GM23338 (cell line): Measurements from ENCODE around the gene CACNA1B. TPM values are rescaled to one million over a fixed set of nuclear protein-coding genes. Genes with fewer than 3 reads are reported as not detected.
A peak's percentile ranks its signal among the peaks of the same experiment; 100 is the strongest.
"Not testable (repeated sequence)": the region's sequence is repeated elsewhere in the genome, so short reads cannot be mapped to it uniquely, and the experiment has no call there.

ENCODE experiments used
- ATAC-seq: fragments of 200-7000 bp; cut with Tn5 transposase; 3 replicates; pipeline ENCODE4 v1.9.1; 2020
- DNase-seq: peaks from one replicate; pipeline ENCODE4 v3.0.0-alpha.2; 2015; ENCODE audit warnings: low spot score
- H2AFZ ChIP-seq: fragments of 200-600 bp; sonication (generic); 2 replicates; pipeline ENCODE4 v1.8.0; 2016; ENCODE audit warnings: antibody characterized with exemption, mild to moderate bottlenecking, moderate library complexity
- H3F3A ChIP-seq: fragments of 200-600 bp; sonication (generic); replicated peaks from 2 replicates; pipeline ENCODE4 v1.8.0; 2017; ENCODE audit warnings: antibody characterized with exemption, mixed run types, low read depth
- H3K27ac ChIP-seq: fragments of 200-600 bp; sonication (generic); 2 replicates; pipeline ENCODE4 v1.6.1; 2016; ENCODE audit warnings: low read depth
- H3K27me3 ChIP-seq: fragments of 200-600 bp; sonication (generic); 2 replicates; pipeline ENCODE4 v1.8.0; 2016; ENCODE audit warnings: mild to moderate bottlenecking, mixed run types, moderate library complexity; ENCODE audit not compliant: insufficient read depth
- H3K36me3 ChIP-seq: fragments of 200-600 bp; sonication (generic); 2 replicates; pipeline ENCODE4 v1.8.0; 2016; ENCODE audit warnings: mild to moderate bottlenecking; ENCODE audit not compliant: insufficient read depth
- H3K4me1 ChIP-seq: fragments of 200-600 bp; sonication (generic); 2 replicates; pipeline ENCODE4 v1.8.0; 2016; ENCODE audit warnings: mild to moderate bottlenecking, moderate library complexity; ENCODE audit not compliant: insufficient read depth
- H3K4me2 ChIP-seq: fragments of 200-600 bp; sonication (generic); 2 replicates; pipeline ENCODE4 v1.7.1; 2017; ENCODE audit warnings: mixed run types
- H3K4me3 ChIP-seq: fragments of 200-600 bp; sonication (generic); 2 replicates; pipeline ENCODE4 v1.6.1; 2016; ENCODE audit warnings: mixed run types
- H3K79me2 ChIP-seq: fragments of 200-600 bp; sonication (generic); replicated peaks from 2 replicates; pipeline ENCODE4 v1.8.0; 2017; ENCODE audit warnings: mild to moderate bottlenecking; ENCODE audit not compliant: insufficient read depth
- H3K9me2 ChIP-seq: fragments of 200-600 bp; sonication (generic); 2 replicates; pipeline ENCODE4 v1.8.0; 2017; ENCODE audit not compliant: insufficient read depth
- H4K20me1 ChIP-seq: fragments of 200-600 bp; sonication (generic); replicated peaks from 2 replicates; pipeline ENCODE4 v1.8.0; 2017; ENCODE audit warnings: mild to moderate bottlenecking; ENCODE audit not compliant: insufficient read depth
- H3K27ac Mint-ChIP-seq: 2 replicates; pipeline ENCODE4 v1.8.0; 2020; ENCODE audit warnings: inconsistent platforms, mild to moderate bottlenecking, moderate library complexity, mixed read lengths
- H3K27me3 Mint-ChIP-seq: 3 replicates; pipeline ENCODE4 v1.8.0; 2022; ENCODE audit warnings: low read depth, mild to moderate bottlenecking, moderate library complexity, mixed read lengths, inconsistent platforms; ENCODE audit not compliant: insufficient read depth, poor library complexity
- H3K36me3 Mint-ChIP-seq: 3 replicates; pipeline ENCODE4 v1.8.0; 2021; ENCODE audit warnings: low read depth, mild to moderate bottlenecking, inconsistent platforms, moderate library complexity, mixed read lengths
- H3K4me1 Mint-ChIP-seq: 3 replicates; pipeline ENCODE4 v1.8.0; 2020; ENCODE audit warnings: mild to moderate bottlenecking, inconsistent platforms, mixed read lengths
- H3K4me3 Mint-ChIP-seq: 3 replicates; pipeline ENCODE4 v1.8.0; 2021; ENCODE audit warnings: moderate library complexity, mild to moderate bottlenecking, inconsistent platforms, mixed read lengths
- H3K9me3 Mint-ChIP-seq: 3 replicates; pipeline ENCODE4 v1.8.0; 2020; ENCODE audit warnings: moderate library complexity, mild to moderate bottlenecking, inconsistent platforms, mixed read lengths
- CTCF ChIP-seq, 2 experiments: fragments of 200-600 bp in 1 of 2; sonication (generic) in 1 of 2; conservative IDR thresholded peaks; 2 replicates each; pipeline versions ENCODE4 v1.5.1 to v1.6.1; 2016 to 2017; ENCODE audit warnings: antibody characterized with exemption in 2 of 2, low read depth in 2 of 2, mild to moderate bottlenecking in 2 of 2, moderate library complexity in 1 of 2
- POLR2AphosphoS5 ChIP-seq: IDR thresholded peaks from 2 replicates; pipeline ENCODE4 v1.6.1; 2016; ENCODE audit warnings: antibody characterized with exemption, low read depth
- polyA plus RNA-seq: library from polyadenylated mRNA; unstranded; fragments of >200 nt; fragmentation: Nextera tagmentation; extraction: Ambion mirVana; gene quantifications from 2 replicates; pipeline ENCODE4 v1.2.1, GENCODE V29; 2016
- total RNA-seq: library from RNA; depleted of rRNA; stranded (reverse); fragments of >200 nt; shearing (Covaris generic); gene quantifications from 2 replicates; pipeline ENCODE4 v1.2.3, GENCODE V29; 2014

CACNA1B gene
- total and polyA plus RNA-seq, 2 experiments from 2014 or later: 1.1 to 10.4 TPM

- not testable (repeated sequence) for H3K27ac Mint-ChIP-seq, H4K20me1 ChIP-seq, H3K4me1 ChIP-seq, H3K9me3 Mint-ChIP-seq, H3K36me3 ChIP-seq, H3K9me2 ChIP-seq, H3K4me3 Mint-ChIP-seq, H3F3A ChIP-seq, H3K36me3 Mint-ChIP-seq, H3K4me1 Mint-ChIP-seq, H3K27me3 ChIP-seq, H2AFZ ChIP-seq, H3K27ac ChIP-seq, H3K79me2 ChIP-seq
- ATAC-seq (peak; percentile 17; the same call in 2 of the 3 replicates), DNase-seq (peak; percentile 62)
- peak overlapping the region; percentile 49 for H3K4me3 ChIP-seq
- H3K27me3 Mint-ChIP-seq: peaks cover 13% of the 10 kb centered on the region
- peak; percentile 48 to 57 for TF ChIP-seq CTCF (conservative IDR thresholded peaks at IDR 0.05; ENCODE audit: low read depth in 2 of 2)
- peak overlapping the region; percentile 64; the same call in 1 of the 2 replicates for H3K4me2 ChIP-seq
Measured at GRCh38 chr9:138147556-138147955, 270.0 kb downstream of the CACNA1B start.

GRCh38 chr9:138149672-138150656, 272.4 kb downstream of the CACNA1B start:
- peak overlapping the region; percentile 90 for H3K4me2 ChIP-seq
- H3F3A ChIP-seq, H3K4me1 ChIP-seq, H3K79me2 ChIP-seq, H3K36me3 ChIP-seq, H4K20me1 ChIP-seq, H3K36me3 Mint-ChIP-seq, H3K27ac ChIP-seq, H3K9me2 ChIP-seq, H3K9me3 Mint-ChIP-seq, H3K27me3 ChIP-seq, H3K4me1 Mint-ChIP-seq: not testable (repeated sequence)
- H3K27ac Mint-ChIP-seq: peak overlapping the region; percentile 91
- TF ChIP-seq POLR2AphosphoS5 (peak; percentile 36; the same call in 1 of the 2 replicates), CTCF (conservative IDR thresholded peaks at IDR 0.05; ENCODE audit: low read depth in 2 of 2) (peak; percentile 58 to 60)
- ATAC-seq (peak; percentile 77), DNase-seq (peak; percentile 67)
- H2AFZ ChIP-seq: peak overlapping the region; percentile 93; the same call in 1 of the 2 replicates
- H3K4me3 Mint-ChIP-seq: peak overlapping the region; percentile 98
- H3K4me3 ChIP-seq: peak overlapping the region; percentile 94
- peaks cover 16% of the 10 kb centered on the region for H3K27me3 Mint-ChIP-seq

GRCh38 chr9:138155788-138156187, 278.2 kb downstream of the CACNA1B start:
- not testable (repeated sequence) for H4K20me1 ChIP-seq, H3K27ac Mint-ChIP-seq, H3K4me3 ChIP-seq, H3K4me2 ChIP-seq, DNase-seq, ATAC-seq, H3K27ac ChIP-seq, H3F3A ChIP-seq, H2AFZ ChIP-seq, H3K9me3 Mint-ChIP-seq, H3K4me1 Mint-ChIP-seq, H3K9me2 ChIP-seq, H3K27me3 Mint-ChIP-seq, H3K4me1 ChIP-seq, H3K4me3 Mint-ChIP-seq, H3K36me3 ChIP-seq, H3K27me3 ChIP-seq
- H3K79me2 ChIP-seq: peaks cover 10% of the 10 kb centered on the region; the same call in 1 of the 2 replicates
- peaks cover 15% of the 10 kb centered on the region; the same call in 2 of the 3 replicates for H3K36me3 Mint-ChIP-seq

- H3K36me3 ChIP-seq, H3K4me3 Mint-ChIP-seq, H2AFZ ChIP-seq, ATAC-seq, H3K27ac Mint-ChIP-seq, H3K27me3 ChIP-seq, H3K4me1 Mint-ChIP-seq, DNase-seq, H4K20me1 ChIP-seq, H3K4me2 ChIP-seq, H3K4me3 ChIP-seq, H3K27me3 Mint-ChIP-seq, H3K9me2 ChIP-seq, H3F3A ChIP-seq, H3K27ac ChIP-seq, H3K4me1 ChIP-seq, H3K36me3 Mint-ChIP-seq, H3K79me2 ChIP-seq: not testable (repeated sequence)
- peaks cover 13% of the 10 kb centered on the region; the same call in 2 of the 3 replicates for H3K9me3 Mint-ChIP-seq
Measured at GRCh38 chr9:138166793-138167192, 289.2 kb downstream of the CACNA1B start.
